SK-N-SH treated with all-trans-retinoic acid at 6 μM for 48 hours (cell line): ENCODE measurements around the gene NTM.

Experiments
- ATAC-seq: fragments of 200-7000 bp; cut with Tn5 transposase; 3 replicates; pipeline ENCODE4 v1.9.1; 2020; ENCODE audit warnings: mild to moderate bottlenecking, moderate library complexity
- ARNTL ChIP-seq: fragments of 450-650 bp; formaldehyde crosslinking; IDR thresholded peaks from 2 replicates; pipeline ENCODE4 v1.5.0; 2020; ENCODE audit warnings: low read depth, mild to moderate bottlenecking, moderate library complexity, borderline replicate concordance
- BACH2 ChIP-seq: fragments of 250-450 bp; sonication (Bioruptor Pico); IDR thresholded peaks from 2 replicates; pipeline ENCODE4 v1.9.0; 2021; ENCODE audit warnings: mild to moderate bottlenecking, borderline replicate concordance
- CSDC2 ChIP-seq: fragments of 250-450 bp; sonication (Bioruptor Pico); IDR thresholded peaks from 2 replicates; pipeline ENCODE4 v1.5.0; 2020; ENCODE audit warnings: mild to moderate bottlenecking, moderate library complexity
- CSRNP3 ChIP-seq: fragments of 250-450 bp; sonication (Bioruptor Pico); IDR thresholded peaks from 2 replicates; pipeline ENCODE4 v1.5.1; 2021; ENCODE audit warnings: mild to moderate bottlenecking, moderate library complexity
- ESRRG ChIP-seq: fragments of 250-450 bp; sonication (Bioruptor Pico); IDR thresholded peaks from 2 replicates; pipeline ENCODE4 v1.6.1; 2021; ENCODE audit warnings: mild to moderate bottlenecking
- GLIS3 ChIP-seq: fragments of 250-450 bp; sonication (Bioruptor Pico); IDR thresholded peaks from 2 replicates; pipeline ENCODE4 v1.5.0; 2020; ENCODE audit warnings: mild to moderate bottlenecking, moderate library complexity
- ISL1 ChIP-seq: fragments of 250-450 bp; sonication (Bioruptor Pico); IDR thresholded peaks from 2 replicates; pipeline ENCODE4 v2.1.2; 2022; ENCODE audit warnings: mild to moderate bottlenecking, moderate library complexity
- OSR1 ChIP-seq: fragments of 250-450 bp; sonication (Bioruptor Pico); IDR thresholded peaks from 2 replicates; pipeline ENCODE4 v1.8.0; 2022; ENCODE audit warnings: moderate library complexity, mild to moderate bottlenecking, inconsistent platforms
- PATZ1 ChIP-seq: fragments of 250-450 bp; sonication (Bioruptor Pico); IDR thresholded peaks from 2 replicates; pipeline ENCODE4 v1.8.0; 2020; ENCODE audit warnings: mild to moderate bottlenecking, moderate library complexity, borderline replicate concordance
- POU6F1 ChIP-seq: fragments of 250-450 bp; sonication (Bioruptor Pico); IDR thresholded peaks from 2 replicates; pipeline ENCODE4 v1.8.0; 2021; ENCODE audit warnings: low read depth, mild to moderate bottlenecking, moderate library complexity, borderline replicate concordance
- PPARA ChIP-seq: fragments of 250-450 bp; sonication (Bioruptor Pico); IDR thresholded peaks from 2 replicates; pipeline ENCODE4 v1.5.0; 2020; ENCODE audit warnings: mild to moderate bottlenecking, borderline replicate concordance
- RARB ChIP-seq: fragments of 250-450 bp; sonication (Bioruptor Pico); IDR thresholded peaks from 2 replicates; pipeline ENCODE4 v1.8.0; 2021; ENCODE audit warnings: mild to moderate bottlenecking, moderate library complexity
- SNAI2 ChIP-seq: fragments of 250-450 bp; sonication (Bioruptor Pico); IDR thresholded peaks from 2 replicates; pipeline ENCODE4 v1.5.0; 2020; ENCODE audit warnings: mild to moderate bottlenecking, moderate library complexity
- TCF4 ChIP-seq: fragments of 250-450 bp; sonication (Bioruptor Pico); IDR thresholded peaks from 2 replicates; pipeline ENCODE4 v1.8.0; 2021; ENCODE audit warnings: mild to moderate bottlenecking, moderate library complexity, borderline replicate concordance
- TOX ChIP-seq: fragments of 250-450 bp; sonication (Bioruptor Pico); IDR thresholded peaks from 2 replicates; pipeline ENCODE4 v1.8.0; 2021; ENCODE audit warnings: mild to moderate bottlenecking, moderate library complexity, borderline replicate concordance
- TSHZ2 ChIP-seq: fragments of 250-450 bp; sonication (Bioruptor Pico); IDR thresholded peaks from 2 replicates; pipeline ENCODE4 v1.5.0; 2020; ENCODE audit warnings: mild to moderate bottlenecking, moderate library complexity
- ZC3H10 ChIP-seq: fragments of 250-450 bp; sonication (Bioruptor Pico); IDR thresholded peaks from 2 replicates; pipeline ENCODE4 v1.5.1; 2021; ENCODE audit warnings: mild to moderate bottlenecking, moderate library complexity
- ZFP30 ChIP-seq: fragments of 450-650 bp; formaldehyde crosslinking; IDR thresholded peaks from 2 replicates; pipeline ENCODE4 v1.5.0; 2022; ENCODE audit warnings: mild to moderate bottlenecking, moderate library complexity
- ZNF70 ChIP-seq: fragments of 450-650 bp; formaldehyde crosslinking; IDR thresholded peaks from 2 replicates; pipeline ENCODE4 v1.5.0; 2020; ENCODE audit warnings: mild to moderate bottlenecking, moderate library complexity
- ZNF8 ChIP-seq: fragments of 450-650 bp; formaldehyde crosslinking; IDR thresholded peaks from 2 replicates; pipeline ENCODE4 v1.5.0; 2020; ENCODE audit warnings: mild to moderate bottlenecking, moderate library complexity

NTM gene

GRCh38 chr11:131802440-131803115 is 432.2 kb downstream of the NTM start (continued):
- TF ChIP-seq ZFP30 (CRISPR knock-in tag) = no peak
- TF ChIP-seq OSR1 = no peak
- no peak for TF ChIP-seq ZNF70 (CRISPR knock-in tag)
- no peak for TF ChIP-seq RARB (CRISPR knock-in tag)

GRCh38 chr11:131807876-131808275 is 437.5 kb downstream of the NTM start:
- ATAC-seq = no peak
- TF ChIP-seq CSDC2 (CRISPR knock-in tag) = no peak
- TF ChIP-seq BACH2 = no peak
- no peak for TF ChIP-seq TSHZ2 (CRISPR knock-in tag)

GRCh38 chr11:131808470-131808869 is 438.1 kb downstream of the NTM start:
- no peak for TF ChIP-seq RARB (CRISPR knock-in tag)
- no peak for TF ChIP-seq OSR1
- TF ChIP-seq POU6F1 (CRISPR knock-in tag) = no peak
- no peak for TF ChIP-seq TOX
- no peak for TF ChIP-seq SNAI2
- no peak for TF ChIP-seq ZNF70 (CRISPR knock-in tag)
- no peak for TF ChIP-seq ZFP30 (CRISPR knock-in tag)
- TF ChIP-seq TSHZ2 (CRISPR knock-in tag) = no peak
- TF ChIP-seq, all 23 proteins: peak for 0
- no peak for ATAC-seq

- ATAC-seq = no peak
These were observed 438.9 kb downstream of the NTM start for GRCh38 chr11:131809203-131809918.

More at GRCh38 chr11:131809203-131809918, 438.9 kb downstream of the NTM start:
- TF ChIP-seq CSRNP3 (no peak), ESRRG (CRISPR knock-in tag) (no peak), CSDC2 (CRISPR knock-in tag) (no peak), ARNTL (CRISPR knock-in tag) (no peak), PPARA (no peak), ISL1 (CRISPR knock-in tag) (no peak), ZNF70 (CRISPR knock-in tag) (no peak), BACH2 (no peak), ZFP30 (CRISPR knock-in tag) (no peak), ZNF8 (CRISPR knock-in tag) (no peak), ZC3H10 (CRISPR knock-in tag) (no peak), TCF4 (no peak), PATZ1 (CRISPR knock-in tag) (no peak), RARB (CRISPR knock-in tag) (no peak), TSHZ2 (CRISPR knock-in tag) (no peak), GLIS3 (CRISPR knock-in tag) (no peak)
